Measurements from ENCODE around the gene PPFIA1.
"Not testable (repeated sequence)": the region's sequence is repeated elsewhere in the genome, so short reads cannot be mapped to it uniquely, and the experiment has no call there.

The PPFIA1 gene

DNA sequence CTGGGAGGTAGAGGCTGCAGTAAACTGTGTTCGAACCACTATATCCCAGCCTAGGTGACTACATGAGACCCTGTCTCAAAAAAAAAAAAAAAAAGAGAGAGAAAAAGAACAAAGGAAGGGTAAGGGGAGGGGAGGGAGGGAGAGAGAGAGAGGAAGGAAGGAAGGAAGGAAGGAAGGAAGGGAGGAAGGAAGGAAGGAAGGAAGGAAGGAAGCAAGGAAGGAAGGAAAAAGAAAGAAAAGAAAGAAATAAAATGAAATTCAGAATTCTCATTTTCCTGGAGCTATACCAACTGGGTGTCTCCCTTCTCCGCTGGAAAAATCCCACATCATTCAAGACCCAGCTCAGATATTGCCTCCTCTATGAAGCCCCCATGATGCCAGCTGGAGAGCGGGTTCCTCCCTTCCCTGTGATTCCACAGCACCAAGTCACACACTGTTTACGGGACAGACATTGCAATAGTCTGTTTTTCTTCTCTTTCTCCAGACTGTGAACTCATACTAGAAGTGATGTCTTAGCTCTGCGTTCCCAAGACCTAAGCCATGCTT is 3.0 kb upstream of the PPFIA1 start:
- peaks cover 6% of the 10 kb centered on the region; the same call in 1 of the 2 replicates for H3K36me3 ChIP-seq (ENCODE audit: insufficient read depth, low read length)
- no peak overlapping the region for H3K9ac ChIP-seq (ENCODE audit: low read depth, low read length)
- H3K4me1 ChIP-seq (ENCODE audit: insufficient read depth, low read length): peaks cover 8% of the 10 kb centered on the region
- no peaks in the 10 kb centered on the region for H3K9me3 ChIP-seq (ENCODE audit: control insufficient read depth, insufficient read depth, low read length)

DNA sequence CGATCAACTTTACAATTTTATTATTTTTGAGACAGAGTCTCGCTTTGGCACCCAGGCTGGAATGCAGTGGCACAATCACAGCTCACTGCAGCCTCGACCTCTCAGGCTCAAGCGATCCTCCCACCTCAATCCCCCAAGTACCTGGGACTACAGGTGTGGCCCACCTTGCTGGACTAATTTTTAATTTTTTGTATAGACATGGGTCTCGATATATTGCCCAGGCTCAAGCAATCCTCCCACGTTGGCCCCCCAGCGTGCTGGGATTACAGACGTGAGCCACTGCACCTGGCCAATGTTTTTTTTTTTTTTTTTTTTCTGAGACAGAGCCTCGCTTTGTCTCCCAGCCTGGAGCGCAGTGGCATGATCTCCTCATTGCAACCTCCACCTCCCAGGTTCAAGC is 2.0 kb upstream of the PPFIA1 start:
- no peaks in the 10 kb centered on the region for H3K9me3 ChIP-seq (ENCODE audit: control insufficient read depth, insufficient read depth, low read length)

DNA sequence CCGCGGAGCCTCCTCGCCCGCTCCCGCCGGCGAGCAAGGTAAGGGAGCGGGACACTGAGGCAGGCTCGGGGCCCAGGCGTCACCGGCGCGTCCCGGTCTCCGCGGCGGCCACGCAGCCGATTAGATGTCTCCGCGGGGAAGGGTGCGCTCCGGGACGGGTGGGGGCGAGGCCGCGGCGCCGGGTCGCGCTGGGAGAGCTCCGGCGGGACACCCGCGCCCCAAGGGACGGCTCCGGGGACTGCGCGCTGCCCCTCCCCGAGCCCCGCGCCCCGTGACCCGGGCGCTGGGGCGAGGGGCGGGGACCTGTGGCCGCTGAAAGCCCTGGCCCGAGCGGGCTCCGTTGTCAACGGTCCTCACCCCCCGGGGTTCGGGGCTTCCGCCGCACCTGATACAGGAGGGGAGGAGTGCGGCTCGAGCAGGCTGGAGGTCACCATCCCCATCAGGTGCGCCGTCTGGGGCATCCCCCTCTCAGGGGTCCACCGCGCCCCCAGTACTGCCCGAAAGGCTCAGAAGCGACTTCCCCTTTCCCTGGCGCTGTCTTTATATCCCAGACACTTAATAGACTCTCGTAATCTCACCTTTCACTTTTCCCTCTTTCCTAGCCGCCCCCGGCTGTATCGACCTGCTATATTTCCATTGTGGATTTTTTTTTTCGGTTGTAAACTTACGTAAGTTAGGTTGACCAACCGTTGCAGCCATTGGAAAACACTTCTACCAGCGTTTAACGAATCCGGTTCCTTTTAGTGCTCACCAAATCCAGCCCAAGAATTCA is 573 bp downstream of the PPFIA1 start:
- Histone ChIP-seq H3K36me3 (ENCODE audit: insufficient read depth, low read length) (peaks cover 21% of the 10 kb centered on the region), H3K9ac (ENCODE audit: low read depth, low read length) (peak overlapping the region; percentile 73), H3K4me1 (ENCODE audit: insufficient read depth, low read length) (peaks cover 11% of the 10 kb centered on the region), H3K9me3 (ENCODE audit: control insufficient read depth, insufficient read depth, low read length) (no peaks in the 10 kb centered on the region)

More for the DNA sequence above, 2.0 kb upstream of the PPFIA1 start:
- H3K4me1 ChIP-seq (ENCODE audit: insufficient read depth, low read length): peaks cover 11% of the 10 kb centered on the region
- peaks cover 10% of the 10 kb centered on the region for H3K36me3 ChIP-seq (ENCODE audit: insufficient read depth, low read length)
- no peak overlapping the region for H3K9ac ChIP-seq (ENCODE audit: low read depth, low read length)

DNA sequence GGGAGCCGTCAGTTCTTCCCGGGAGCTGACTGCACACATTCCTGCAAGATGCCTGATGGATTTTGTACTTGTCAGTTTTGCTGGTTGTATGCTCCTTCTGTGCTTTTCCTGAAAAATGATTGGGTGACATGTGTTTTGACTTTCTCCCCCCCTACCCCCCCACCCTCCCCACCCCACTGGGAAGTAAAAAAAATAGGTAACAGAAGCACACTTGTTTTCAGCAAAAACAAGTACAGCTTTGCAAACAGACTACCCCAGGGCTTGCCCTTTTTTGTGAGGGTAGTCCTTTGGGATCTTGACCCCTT is 1.1 kb downstream of the PPFIA1 start:
- no peaks in the 10 kb centered on the region for H3K9me3 ChIP-seq (ENCODE audit: control insufficient read depth, insufficient read depth, low read length)

DNA sequence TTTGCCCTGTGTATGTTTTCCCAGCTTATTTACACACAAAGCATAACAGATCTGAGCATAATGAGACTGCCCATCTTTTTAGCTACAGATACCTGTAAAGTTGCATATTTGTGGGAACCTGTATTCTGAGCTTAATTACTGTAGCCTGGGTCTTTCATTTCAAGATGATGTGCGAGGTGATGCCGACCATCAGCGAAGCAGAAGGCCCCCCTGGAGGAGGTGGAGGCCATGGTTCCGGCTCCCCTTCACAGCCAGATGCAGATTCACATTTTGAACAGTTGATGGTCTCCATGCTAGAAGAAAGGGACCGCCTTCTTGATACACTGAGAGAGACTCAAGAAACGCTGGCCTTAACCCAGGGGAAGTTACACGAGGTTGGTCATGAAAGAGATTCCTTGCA is 1.5 kb downstream of the PPFIA1 start:
- Histone ChIP-seq H3K36me3 (ENCODE audit: insufficient read depth, low read length) (peaks cover 22% of the 10 kb centered on the region), H3K9ac (ENCODE audit: low read depth, low read length) (no peak overlapping the region; the same call in 1 of the 2 replicates), H3K4me1 (ENCODE audit: insufficient read depth, low read length) (peaks cover 11% of the 10 kb centered on the region), H3K9me3 (ENCODE audit: control insufficient read depth, insufficient read depth, low read length) (no peaks in the 10 kb centered on the region)

More for the DNA sequence above, 1.1 kb downstream of the PPFIA1 start:
- Histone ChIP-seq H3K36me3 (ENCODE audit: insufficient read depth, low read length) (peaks cover 22% of the 10 kb centered on the region), H3K9ac (ENCODE audit: low read depth, low read length) (peak overlapping the region; percentile 73), H3K4me1 (ENCODE audit: insufficient read depth, low read length) (peaks cover 11% of the 10 kb centered on the region)

DNA sequence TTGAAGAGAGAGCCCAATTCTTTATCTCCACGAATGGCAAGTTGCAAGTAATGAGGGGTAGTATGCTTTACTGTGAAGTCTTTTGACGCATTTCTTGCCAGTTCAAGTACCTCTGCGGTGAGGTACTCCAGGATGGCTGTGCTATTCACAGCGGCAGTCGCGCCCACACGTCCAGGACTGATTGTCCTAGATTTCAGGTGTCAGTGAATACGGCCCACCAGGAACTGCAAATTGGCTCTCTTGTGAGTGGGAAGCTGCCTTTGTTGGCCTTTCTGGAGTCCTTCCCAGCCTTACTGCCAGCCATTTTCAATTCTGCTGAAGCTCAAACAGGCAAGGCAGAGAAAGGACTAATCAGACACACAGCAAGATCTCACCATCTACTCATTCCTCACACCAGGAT is 8.5 kb downstream of the PPFIA1 start:
- H3K36me3 ChIP-seq (ENCODE audit: insufficient read depth, low read length): peaks cover 14% of the 10 kb centered on the region
- H3K9me3 ChIP-seq (ENCODE audit: control insufficient read depth, insufficient read depth, low read length): no peaks in the 10 kb centered on the region
- no peak overlapping the region for H3K9ac ChIP-seq (ENCODE audit: low read depth, low read length)
- no peaks in the 10 kb centered on the region for H3K4me1 ChIP-seq (ENCODE audit: insufficient read depth, low read length)

DNA sequence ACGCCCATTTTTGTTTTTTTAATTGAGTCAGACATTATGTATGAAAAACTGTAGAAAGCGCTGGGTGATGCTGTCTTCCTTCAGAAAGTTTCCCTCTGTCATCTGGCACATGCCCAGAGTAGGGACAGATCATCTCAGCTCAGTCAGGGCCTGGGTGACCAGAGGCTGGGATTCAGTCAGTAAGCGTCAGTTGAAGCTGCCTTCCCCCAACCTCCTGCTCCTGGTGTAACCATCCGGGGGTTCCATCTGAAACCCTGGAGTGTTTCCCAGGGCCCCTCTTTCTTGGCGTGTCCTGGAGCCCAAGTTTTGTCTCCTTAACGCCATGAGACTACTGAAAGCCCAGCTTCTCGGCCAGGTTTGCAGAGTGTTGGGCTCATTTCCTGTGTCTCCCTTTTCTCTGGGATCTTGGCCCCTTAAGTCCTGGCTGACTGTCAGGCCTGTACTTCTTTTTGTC is 10.7 kb downstream of the PPFIA1 start:
- Histone ChIP-seq H3K9me3 (ENCODE audit: control insufficient read depth, insufficient read depth, low read length) (no peaks in the 10 kb centered on the region), H3K4me1 (ENCODE audit: insufficient read depth, low read length) (no peaks in the 10 kb centered on the region), H3K9ac (ENCODE audit: low read depth, low read length) (no peak overlapping the region), H3K36me3 (ENCODE audit: insufficient read depth, low read length) (peaks cover 20% of the 10 kb centered on the region)

DNA sequence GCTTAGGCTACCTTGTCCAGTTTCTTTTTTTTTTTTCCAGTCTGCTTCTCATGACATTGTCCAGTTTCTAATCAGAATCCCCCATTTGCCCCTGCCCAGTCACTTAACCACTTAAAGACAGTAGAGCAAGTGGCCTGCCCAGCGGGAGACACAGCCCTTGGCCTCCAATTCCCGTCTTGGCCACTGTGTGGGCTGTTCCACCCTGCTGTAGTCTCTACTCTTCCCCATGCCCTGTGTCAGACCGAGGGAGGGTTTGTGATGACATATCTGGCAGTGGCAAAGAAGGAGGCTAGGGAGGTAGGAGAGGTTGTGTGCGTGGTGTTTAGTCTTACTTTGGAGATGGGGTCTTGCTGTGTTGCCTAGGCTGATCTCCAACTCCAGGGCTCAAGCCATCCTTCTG is 11.5 kb downstream of the PPFIA1 start:
- H3K36me3 ChIP-seq (ENCODE audit: insufficient read depth, low read length): peaks cover 21% of the 10 kb centered on the region
- no peaks in the 10 kb centered on the region for H3K9me3 ChIP-seq (ENCODE audit: control insufficient read depth, insufficient read depth, low read length)
- H3K4me1 ChIP-seq (ENCODE audit: insufficient read depth, low read length): no peaks in the 10 kb centered on the region

DNA sequence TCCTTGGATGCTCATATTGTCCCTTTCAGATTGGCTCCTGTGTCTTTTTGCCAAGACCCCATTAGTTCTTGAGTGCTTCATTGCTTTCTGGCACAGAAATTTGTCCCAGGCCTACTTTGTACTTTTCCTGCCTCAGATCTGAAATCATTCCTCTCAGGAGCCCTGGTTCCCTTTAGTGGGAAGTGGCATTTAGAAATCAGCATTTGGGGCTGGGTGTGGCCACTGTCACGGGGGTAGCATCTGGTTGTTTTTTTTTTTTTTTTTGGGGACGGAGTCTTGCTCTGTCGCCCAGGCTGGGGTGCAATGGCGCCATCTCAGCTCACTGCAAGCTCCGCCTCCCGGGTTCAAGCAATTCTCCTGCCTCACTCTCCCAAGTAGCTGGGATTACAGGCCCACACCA is 18.2 kb downstream of the PPFIA1 start:
- no peaks in the 10 kb centered on the region for H3K9me3 ChIP-seq (ENCODE audit: control insufficient read depth, insufficient read depth, low read length)
- peaks cover 52% of the 10 kb centered on the region for H3K36me3 ChIP-seq (ENCODE audit: insufficient read depth, low read length)
- no peak overlapping the region for H3K9ac ChIP-seq (ENCODE audit: low read depth, low read length)
- no peaks in the 10 kb centered on the region for H3K4me1 ChIP-seq (ENCODE audit: insufficient read depth, low read length)

More for the DNA sequence above, 11.5 kb downstream of the PPFIA1 start:
- H3K9ac ChIP-seq (ENCODE audit: low read depth, low read length): no peak overlapping the region

DNA sequence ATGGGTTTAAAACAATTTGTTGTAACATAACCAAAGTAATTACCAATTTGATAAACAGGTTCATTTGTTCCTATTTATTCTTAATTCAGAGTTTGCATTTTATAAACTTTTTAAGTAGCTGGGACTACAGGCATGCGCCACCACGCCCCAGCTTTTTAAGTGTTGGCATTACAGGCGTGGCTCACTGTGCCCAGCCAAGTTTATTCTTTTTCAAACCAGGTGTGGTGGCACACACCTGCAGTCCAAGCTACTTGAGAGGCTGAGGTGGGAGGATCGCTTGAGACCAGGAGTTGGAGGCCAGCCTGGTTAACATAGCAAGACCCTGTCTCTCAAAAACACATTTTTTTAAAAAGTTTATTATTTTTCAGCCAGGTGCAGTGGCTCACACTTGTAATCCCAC is 19.1 kb downstream of the PPFIA1 start:
- no peak overlapping the region for H3K9ac ChIP-seq (ENCODE audit: low read depth, low read length)

DNA sequence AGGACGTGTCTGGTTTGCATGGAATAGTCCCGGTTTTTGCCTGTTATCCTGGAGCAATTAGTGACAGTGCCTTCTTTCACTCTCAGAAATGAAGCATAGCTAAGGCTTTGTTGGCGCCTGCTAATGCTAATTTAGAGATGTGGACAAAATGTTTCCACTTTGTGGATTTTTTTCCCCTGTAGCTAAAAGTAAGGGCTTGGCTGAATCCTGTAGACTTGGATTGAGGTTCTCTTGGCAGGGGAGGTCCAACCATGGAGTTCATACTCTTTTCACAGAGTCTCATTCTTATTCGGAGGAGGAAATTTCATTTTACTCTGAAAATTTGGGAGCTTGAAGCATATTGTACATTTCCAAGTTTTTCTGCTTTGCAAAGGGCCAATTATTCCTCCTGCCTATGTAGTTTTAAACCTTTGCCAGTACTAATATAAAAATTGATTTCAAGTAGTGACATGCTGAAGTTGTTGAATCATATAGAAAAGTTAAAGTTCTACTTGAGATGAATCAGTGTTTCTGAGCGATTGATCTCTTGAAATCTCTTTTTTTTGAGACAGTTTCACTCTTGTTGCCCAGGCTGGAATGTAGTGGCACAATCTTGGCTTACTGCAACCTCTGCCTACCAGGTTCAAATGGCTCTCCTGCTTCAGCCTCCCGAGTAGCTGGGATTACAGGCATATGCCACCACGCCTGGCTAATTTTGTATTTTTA is 20.0 kb downstream of the PPFIA1 start:
- no peaks in the 10 kb centered on the region for H3K4me1 ChIP-seq (ENCODE audit: insufficient read depth, low read length)
- H3K9me3 ChIP-seq (ENCODE audit: control insufficient read depth, insufficient read depth, low read length): no peaks in the 10 kb centered on the region
- H3K9ac ChIP-seq (ENCODE audit: low read depth, low read length): no peak overlapping the region
- peaks cover 42% of the 10 kb centered on the region for H3K36me3 ChIP-seq (ENCODE audit: insufficient read depth, low read length)

More for the DNA sequence above, 19.1 kb downstream of the PPFIA1 start:
- Histone ChIP-seq H3K9me3 (ENCODE audit: control insufficient read depth, insufficient read depth, low read length) (no peaks in the 10 kb centered on the region), H3K4me1 (ENCODE audit: insufficient read depth, low read length) (no peaks in the 10 kb centered on the region), H3K36me3 (ENCODE audit: insufficient read depth, low read length) (peaks cover 49% of the 10 kb centered on the region)

DNA sequence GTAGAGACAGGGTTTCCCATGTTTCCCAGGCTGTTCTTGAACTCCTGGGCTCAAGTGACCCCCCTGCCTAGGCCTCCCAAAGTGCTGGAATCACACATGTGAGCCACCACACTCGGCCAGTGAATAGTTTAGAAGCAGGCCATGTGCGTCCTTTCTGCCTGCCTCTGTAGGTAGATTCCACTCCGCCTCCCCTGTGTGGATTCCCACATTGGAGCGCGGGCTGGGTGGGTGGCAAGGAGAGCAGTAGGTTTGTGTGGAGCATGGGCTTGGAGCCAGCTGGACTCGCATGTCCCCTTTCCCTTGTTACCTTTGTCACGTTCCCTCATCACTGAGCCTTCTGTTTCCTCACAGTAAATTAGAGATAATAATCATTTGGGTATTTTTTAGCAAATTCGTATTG is 21.7 kb downstream of the PPFIA1 start:
- peaks cover 35% of the 10 kb centered on the region for H3K36me3 ChIP-seq (ENCODE audit: insufficient read depth, low read length)
- no peaks in the 10 kb centered on the region for H3K9me3 ChIP-seq (ENCODE audit: control insufficient read depth, insufficient read depth, low read length)
- no peaks in the 10 kb centered on the region for H3K4me1 ChIP-seq (ENCODE audit: insufficient read depth, low read length)
- no peak overlapping the region for H3K9ac ChIP-seq (ENCODE audit: low read depth, low read length)

DNA sequence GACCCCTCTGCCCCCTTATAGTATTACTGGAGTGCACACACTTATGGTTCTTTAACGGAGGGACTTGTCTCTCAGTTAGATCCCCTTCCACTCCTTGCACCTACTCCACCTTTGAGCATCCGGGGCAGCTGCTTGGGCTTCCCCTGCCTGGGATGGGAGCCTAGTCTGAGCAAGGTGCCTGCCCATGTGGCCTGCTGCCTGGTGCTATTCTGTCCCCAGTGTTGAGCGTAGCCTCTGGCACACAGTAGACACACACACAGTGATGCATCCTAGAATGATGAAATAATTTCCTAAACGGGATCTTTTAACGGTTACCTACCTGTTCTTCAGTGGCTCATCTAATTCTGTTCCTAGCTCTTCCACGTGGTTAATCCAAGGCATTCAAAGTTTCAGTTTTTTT is 22.4 kb downstream of the PPFIA1 start:
- no peaks in the 10 kb centered on the region for H3K4me1 ChIP-seq (ENCODE audit: insufficient read depth, low read length)
- H3K36me3 ChIP-seq (ENCODE audit: insufficient read depth, low read length): peaks cover 34% of the 10 kb centered on the region
- no peak overlapping the region for H3K9ac ChIP-seq (ENCODE audit: low read depth, low read length)
- no peaks in the 10 kb centered on the region for H3K9me3 ChIP-seq (ENCODE audit: control insufficient read depth, insufficient read depth, low read length)

DNA sequence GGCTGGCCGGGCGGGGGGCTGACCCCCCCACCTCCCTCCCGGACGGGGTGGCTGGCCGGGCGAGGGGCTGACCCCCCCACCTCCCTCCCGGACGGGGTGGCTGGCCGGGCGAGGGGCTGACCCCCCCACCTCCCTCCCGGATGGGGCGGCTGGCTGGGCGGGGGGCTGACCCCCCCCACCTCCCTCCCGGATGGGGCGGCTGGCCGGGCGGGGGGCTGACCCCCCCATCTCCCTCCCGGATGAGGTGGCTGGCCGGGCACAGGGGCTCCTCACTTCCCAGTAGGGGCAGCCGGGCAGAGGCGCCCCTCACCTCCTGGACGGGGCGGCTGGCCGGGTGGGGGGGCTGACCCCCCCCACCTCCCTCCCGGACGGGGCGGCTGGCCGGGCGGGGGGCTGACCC is 24.7 kb downstream of the PPFIA1 start:
- not testable (repeated sequence) for H3K4me1 ChIP-seq (ENCODE audit: insufficient read depth, low read length); H3K9me3 ChIP-seq (ENCODE audit: control insufficient read depth, insufficient read depth, low read length); H3K9ac ChIP-seq (ENCODE audit: low read depth, low read length)
- peaks cover 31% of the 10 kb centered on the region for H3K36me3 ChIP-seq (ENCODE audit: insufficient read depth, low read length)

DNA sequence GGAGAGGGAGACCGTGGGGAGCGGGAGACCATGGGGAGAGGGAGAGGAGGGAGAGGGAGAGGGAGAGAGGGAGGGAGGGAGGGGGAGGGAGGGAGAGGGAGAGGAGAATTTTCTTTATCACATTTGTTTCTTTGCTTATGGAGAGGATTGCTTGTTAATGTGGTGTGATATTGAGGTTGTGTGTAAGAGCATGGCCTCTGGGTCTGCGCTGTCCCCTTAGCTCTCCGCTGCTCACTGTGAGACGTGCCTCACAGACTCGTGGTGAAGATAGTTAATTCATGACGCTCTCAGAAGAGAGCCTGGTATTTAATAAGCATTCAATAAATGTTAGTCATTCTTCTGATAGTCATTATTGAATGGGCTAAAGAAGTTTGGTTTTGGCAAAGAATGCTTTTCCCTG is 26.2 kb downstream of the PPFIA1 start:
- H3K9me3 ChIP-seq (ENCODE audit: control insufficient read depth, insufficient read depth, low read length): no peaks in the 10 kb centered on the region
- H3K9ac ChIP-seq (ENCODE audit: low read depth, low read length): no peak overlapping the region
- H3K36me3 ChIP-seq (ENCODE audit: insufficient read depth, low read length): peaks cover 27% of the 10 kb centered on the region
- H3K4me1 ChIP-seq (ENCODE audit: insufficient read depth, low read length): no peaks in the 10 kb centered on the region

Measured in ES-I3 (cell line).